KOPT-K1 (cell line): ENCODE measurements around the gene WDR45.

Source experiments
- H3K27ac ChIP-seq: fragments of 200-600 bp; sonication (generic); 2 replicates; pipeline ENCODE4 v1.5.1; 2016; ENCODE audit warnings: antibody characterized with exemption, mild to moderate bottlenecking, low read depth, low read length; ENCODE audit not compliant: poor library complexity, severe bottlenecking
- H3K36me3 ChIP-seq: fragments of 200-600 bp; sonication (generic); 2 replicates; pipeline ENCODE4 v1.5.1; 2017; ENCODE audit warnings: antibody characterized with exemption, mild to moderate bottlenecking, low read length, moderate library complexity; ENCODE audit not compliant: insufficient read depth
- H3K9me3 ChIP-seq: fragments of 200-600 bp; sonication (generic); 2 replicates; pipeline ENCODE4 v1.5.1; 2017; ENCODE audit warnings: antibody characterized with exemption, low read length, mild to moderate bottlenecking; ENCODE audit not compliant: insufficient read depth, poor library complexity, severe bottlenecking

WDR45 gene

DNA sequence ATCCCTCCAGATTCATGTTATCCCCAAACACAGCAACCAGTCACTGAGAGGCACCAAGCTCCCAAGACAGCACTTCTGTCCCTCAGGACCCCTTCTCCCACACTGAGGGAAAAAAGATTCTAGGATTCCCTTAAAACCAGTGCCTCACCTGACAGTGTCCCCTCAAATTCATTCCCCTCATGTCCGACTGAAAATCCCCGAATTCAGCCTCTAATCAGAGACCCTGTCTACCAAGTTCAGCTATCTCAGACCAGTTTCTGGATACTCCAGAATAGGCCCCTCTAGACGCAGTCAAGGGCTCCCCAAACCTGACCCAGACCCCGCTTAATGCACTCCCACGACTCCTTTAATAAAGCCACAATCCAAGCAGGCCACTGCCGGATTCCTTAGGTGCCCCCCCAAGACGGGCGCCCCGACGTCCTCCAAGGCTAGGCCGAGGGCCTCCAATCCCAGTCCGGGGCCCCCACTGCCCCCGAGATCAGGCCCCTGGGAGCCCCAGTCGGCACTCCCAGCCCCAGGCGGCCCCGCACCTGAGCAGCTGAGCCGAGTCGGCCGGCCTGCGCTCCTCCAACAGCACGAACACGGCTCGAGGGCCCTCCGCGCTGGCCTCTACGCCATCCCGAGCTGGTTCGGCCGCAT is 37.0 kb downstream of the WDR45 start:
- H3K9me3 ChIP-seq, result no peaks in the 10 kb centered on the region
- peak overlapping the region; percentile 72 for H3K27ac ChIP-seq
- peaks cover 11% of the 10 kb centered on the region; the same call in 1 of the 2 replicates for H3K36me3 ChIP-seq

DNA sequence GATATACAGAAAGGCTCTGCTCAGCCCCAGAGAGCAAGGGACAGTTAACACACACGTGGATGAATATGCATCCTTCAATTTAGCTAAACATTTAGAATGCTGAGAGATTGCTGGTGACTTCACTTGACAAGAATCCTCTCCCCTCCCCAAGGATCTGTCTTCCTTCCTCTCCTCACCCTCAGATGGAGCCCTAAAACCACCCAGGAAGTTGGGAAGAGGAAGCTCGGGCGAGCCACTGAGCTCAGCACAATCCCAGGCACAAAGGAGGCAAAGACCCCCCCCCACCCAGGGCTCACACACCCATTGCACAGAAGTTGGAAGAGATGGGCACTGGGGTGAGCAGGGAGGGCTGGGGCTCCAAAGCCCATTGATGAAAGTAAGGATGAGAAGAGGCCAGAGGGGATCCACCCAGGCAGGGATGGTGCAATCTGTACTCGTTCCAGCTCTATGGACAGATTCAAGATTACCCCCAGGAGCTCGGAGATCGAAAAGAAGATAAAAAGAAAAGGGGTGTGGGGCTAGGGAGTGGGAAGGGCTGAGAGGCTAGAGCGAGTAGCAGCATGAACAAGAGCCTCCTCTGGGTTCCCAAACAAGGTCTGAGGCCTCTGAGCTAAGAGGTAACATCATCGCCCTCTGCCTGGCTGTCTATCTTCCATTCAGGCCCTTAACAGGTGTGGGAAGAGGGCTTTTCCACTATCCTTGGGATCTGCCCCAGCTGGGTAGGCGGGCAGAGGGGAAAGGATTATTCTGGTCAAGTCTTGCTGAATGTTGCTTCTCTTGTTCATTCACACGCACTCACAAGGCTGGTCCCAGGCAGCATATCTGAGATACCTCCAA is 37.7 kb downstream of the WDR45 start:
- H3K9me3 ChIP-seq, result no peaks in the 10 kb centered on the region
- no peak overlapping the region for H3K27ac ChIP-seq
- H3K36me3 ChIP-seq, result peaks cover 13% of the 10 kb centered on the region; the same call in 1 of the 2 replicates

- H3K9me3 ChIP-seq, result no peaks in the 10 kb centered on the region
- H3K36me3 ChIP-seq, result peaks cover 13% of the 10 kb centered on the region; the same call in 1 of the 2 replicates
- peak overlapping the region; percentile 45 for H3K27ac ChIP-seq
These were observed 39.2 kb downstream of the WDR45 start for GRCh38 chrX:49040376-49040955.

GRCh38 chrX:49039598-49040375 is 39.9 kb downstream of the WDR45 start:
- no peaks in the 10 kb centered on the region for H3K9me3 ChIP-seq
- H3K27ac ChIP-seq, result peak overlapping the region; percentile 45
- H3K36me3 ChIP-seq, result peaks cover 13% of the 10 kb centered on the region; the same call in 1 of the 2 replicates

DNA sequence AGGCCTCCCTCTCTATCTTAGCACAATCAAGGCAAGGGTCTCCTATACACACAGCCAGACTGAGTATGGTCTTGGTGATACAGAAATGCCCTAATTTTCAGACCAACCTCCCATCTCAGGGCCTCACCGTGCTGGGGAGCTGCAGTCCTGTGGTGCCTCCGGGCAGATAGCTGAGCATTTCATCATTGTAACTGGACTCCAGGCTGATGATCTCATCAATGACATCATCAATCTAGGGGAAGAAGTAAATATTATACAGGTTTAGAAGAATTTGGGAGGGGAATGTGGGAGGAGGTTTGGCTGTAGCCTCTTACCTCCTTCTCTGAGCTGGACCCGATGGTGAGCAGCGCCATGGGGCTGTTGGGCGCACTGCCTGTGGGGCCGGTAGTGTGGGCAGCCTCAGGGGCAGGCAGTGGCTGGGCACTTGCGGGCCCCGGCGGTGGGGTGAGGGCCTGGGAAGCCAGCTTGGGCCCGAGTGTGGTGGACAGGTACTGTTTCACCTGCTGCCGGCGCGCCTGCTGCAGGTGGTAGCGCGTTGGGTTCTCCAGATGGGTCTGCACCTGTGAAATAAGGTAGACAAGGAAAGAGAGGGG is 41.7 kb downstream of the WDR45 start:
- peaks cover 28% of the 10 kb centered on the region; the same call in 1 of the 2 replicates for H3K36me3 ChIP-seq
- H3K27ac ChIP-seq, result no peak overlapping the region
- H3K9me3 ChIP-seq, result no peaks in the 10 kb centered on the region

GRCh38 chrX:49030283-49030682 is 49.4 kb downstream of the WDR45 start:
- no peaks in the 10 kb centered on the region for H3K9me3 ChIP-seq
- peaks cover 15% of the 10 kb centered on the region; the same call in 1 of the 2 replicates for H3K36me3 ChIP-seq
- H3K27ac ChIP-seq, result no peak overlapping the region

DNA sequence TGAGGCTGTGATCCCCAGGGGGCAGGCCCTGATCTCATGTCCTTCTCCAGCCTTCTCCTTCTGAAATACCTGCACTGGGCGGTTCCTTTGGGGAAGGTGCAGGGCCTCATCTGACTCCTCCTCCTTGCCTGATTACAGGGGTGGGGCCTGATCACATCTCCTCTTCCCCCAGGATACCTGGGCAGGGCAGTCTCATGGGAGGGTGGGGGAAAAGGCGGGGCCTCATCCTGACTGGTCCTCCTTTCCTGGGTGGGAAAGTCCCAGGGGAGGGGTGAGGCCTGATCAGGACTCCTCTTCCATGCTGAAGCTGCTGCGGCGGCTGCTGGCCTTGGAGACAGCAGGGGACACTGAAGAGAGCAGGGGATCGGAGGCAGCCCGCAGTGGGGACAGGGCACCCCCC is 49.8 kb downstream of the WDR45 start:
- H3K27ac ChIP-seq, result no peak overlapping the region
- H3K36me3 ChIP-seq, result peaks cover 15% of the 10 kb centered on the region; the same call in 1 of the 2 replicates

More for the DNA sequence above, 49.8 kb downstream of the WDR45 start:
- no peaks in the 10 kb centered on the region for H3K9me3 ChIP-seq
